ENCODE measurements around the gene CD33. TPM values are rescaled to one million over a fixed set of nuclear protein-coding genes. Genes with fewer than 3 reads are reported as not detected.

Gene CD33
- total RNA-seq, 2 donors from 2014 or later, result 8.1 to 11.7 TPM

DNA sequence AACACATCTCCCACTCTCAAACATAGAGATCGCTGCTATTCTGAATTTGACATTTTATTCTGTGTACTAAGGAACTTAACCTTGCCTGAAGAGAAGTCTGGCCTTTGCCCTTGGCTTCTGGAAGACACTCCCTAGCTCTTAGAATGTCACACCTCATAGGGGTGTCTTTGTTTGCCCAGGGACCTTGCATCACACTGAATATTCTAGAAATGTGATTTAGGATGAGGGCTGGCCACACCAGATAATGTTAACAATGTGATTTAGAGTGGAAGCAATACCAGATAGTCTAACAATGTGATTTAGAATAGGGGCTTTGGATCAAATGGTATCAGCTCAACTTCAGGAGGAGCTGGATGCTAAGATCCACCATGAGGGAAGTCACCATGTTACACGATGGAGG lies 32.6 kb downstream of the CD33 start:
- no peak for ATAC-seq (ENCODE audit: insufficient number of reproducible peaks, low FRiP score, low read depth)
- TF ChIP-seq, protein P1, sequence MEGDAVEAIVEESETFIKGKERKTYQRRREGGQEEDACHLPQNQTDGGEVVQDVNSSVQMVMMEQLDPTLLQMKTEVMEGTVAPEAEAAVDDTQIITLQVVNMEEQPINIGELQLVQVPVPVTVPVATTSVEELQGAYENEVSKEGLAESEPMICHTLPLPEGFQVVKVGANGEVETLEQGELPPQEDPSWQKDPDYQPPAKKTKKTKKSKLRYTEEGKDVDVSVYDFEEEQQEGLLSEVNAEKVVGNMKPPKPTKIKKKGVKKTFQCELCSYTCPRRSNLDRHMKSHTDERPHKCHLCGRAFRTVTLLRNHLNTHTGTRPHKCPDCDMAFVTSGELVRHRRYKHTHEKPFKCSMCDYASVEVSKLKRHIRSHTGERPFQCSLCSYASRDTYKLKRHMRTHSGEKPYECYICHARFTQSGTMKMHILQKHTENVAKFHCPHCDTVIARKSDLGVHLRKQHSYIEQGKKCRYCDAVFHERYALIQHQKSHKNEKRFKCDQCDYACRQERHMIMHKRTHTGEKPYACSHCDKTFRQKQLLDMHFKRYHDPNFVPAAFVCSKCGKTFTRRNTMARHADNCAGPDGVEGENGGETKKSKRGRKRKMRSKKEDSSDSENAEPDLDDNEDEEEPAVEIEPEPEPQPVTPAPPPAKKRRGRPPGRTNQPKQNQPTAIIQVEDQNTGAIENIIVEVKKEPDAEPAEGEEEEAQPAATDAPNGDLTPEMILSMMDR (IDR thresholded peaks at IDR 0.05), result no peak

DNA sequence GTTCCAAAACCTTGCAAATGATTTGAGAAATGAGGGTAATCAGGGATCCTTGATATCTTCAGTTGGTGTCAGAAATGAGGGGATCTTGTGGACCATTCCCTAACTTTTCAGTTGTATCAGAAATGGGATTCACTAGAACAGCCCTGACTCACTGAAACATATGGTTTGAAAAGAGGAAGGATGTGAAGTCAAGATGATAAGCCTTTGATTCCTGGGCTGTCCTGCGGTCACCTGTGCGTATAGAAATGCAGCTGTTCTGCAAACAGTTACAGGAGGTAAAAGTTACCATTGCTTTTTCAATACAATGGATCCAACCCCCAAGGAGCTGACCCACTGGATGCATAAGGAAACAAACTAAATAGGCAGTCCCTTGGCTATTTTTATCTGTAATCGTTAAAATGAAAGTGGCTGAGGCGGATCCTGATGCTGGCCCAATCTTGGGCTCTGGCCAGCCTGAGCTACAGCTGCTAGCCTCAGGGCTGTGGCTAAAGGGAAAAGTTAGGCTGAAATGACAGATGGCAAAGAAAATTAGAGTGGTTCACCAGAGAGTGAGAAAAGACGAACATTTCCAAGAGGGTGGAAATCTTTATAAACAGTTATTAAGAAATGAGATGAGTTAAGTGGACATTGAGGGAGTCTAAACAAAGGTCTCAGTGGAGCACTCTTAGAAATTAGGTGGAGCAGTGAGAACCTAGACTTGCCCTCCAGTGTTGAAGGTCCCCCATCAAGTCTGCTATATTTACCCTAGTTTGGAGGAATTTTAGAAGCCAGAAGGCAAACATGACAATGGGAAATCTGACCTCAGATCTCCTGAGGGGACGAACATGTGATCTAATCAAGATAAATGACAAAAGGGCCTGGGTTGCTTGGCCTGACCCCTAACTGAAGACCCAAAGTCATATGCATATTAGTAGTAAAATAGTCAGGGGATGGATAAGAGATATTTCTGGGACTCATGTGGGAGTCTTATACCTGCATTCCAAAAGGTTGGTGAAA lies 33.6 kb downstream of the CD33 start:
- ATAC-seq (ENCODE audit: insufficient number of reproducible peaks, low FRiP score, low read depth), result no peak

More for the DNA sequence above, 32.6 kb downstream of the CD33 start:
- Histone ChIP-seq H3K9me3 (no peaks in the 10 kb centered on the region), H3K27me3 (replicated peaks; ENCODE audit: insufficient read depth) (no peaks in the 10 kb centered on the region), H3K36me3 (no peaks in the 10 kb centered on the region), H3K27ac (no peak overlapping the region), H3K4me1 (ENCODE audit: control insufficient read depth in 1 of 2, low read depth in 2 of 2) (no peaks in the 10 kb centered on the region), H3K4me3 (no peak overlapping the region)
- DNase-seq (ENCODE audit: low spot score), result no peak

DNA sequence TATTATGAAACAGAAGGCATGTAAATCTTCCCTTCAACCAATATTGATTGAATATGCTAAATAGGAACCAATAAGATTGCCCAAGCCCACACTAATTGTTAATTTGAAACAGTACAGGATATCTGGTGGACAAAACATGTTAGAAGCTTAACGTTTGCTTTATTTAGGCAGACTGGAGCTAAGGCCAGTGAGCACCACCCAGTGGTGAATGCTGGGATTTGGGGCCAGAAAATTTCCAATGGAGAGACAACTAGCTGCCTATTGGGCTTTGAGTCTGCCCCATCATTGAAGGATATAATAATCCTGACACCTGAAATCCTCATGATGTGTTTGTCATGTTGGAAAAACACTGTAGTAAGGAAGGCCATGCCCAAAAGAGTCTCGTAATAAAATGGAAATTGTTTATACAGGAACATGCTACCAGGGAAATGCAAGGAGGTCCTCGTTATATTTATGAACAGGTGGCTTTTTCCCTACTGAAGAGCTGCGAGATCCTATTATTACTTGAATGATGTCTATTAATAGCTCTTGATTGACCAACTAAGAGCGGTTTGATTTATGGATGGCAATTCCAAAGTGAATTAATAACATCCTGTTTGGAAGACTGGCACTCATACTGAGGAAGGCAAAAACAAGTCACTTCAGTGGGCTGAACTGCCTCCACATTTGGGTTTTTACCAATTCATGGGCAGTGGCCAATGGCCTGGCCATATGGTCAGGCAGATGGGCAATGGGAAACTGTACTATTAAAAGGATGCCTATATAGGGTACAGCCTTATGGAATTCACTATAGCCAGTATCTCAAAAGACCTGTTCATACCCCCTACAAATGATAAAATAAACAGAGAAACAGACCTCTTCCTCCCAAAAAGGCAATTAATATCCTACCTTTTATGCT lies 34.7 kb downstream of the CD33 start:
- Histone ChIP-seq H3K4me3 (no peak overlapping the region), H3K27me3 (replicated peaks; ENCODE audit: insufficient read depth) (no peaks in the 10 kb centered on the region), H3K9me3 (no peaks in the 10 kb centered on the region), H3K4me1 (ENCODE audit: control insufficient read depth in 1 of 2, low read depth in 2 of 2) (no peaks in the 10 kb centered on the region), H3K27ac (no peak overlapping the region), H3K36me3 (no peaks in the 10 kb centered on the region)
- ATAC-seq (ENCODE audit: insufficient number of reproducible peaks, low FRiP score, low read depth) (no peak), DNase-seq (ENCODE audit: low spot score) (no peak)
- TF ChIP-seq, protein P1 (IDR thresholded peaks at IDR 0.05), result no peak

More for the DNA sequence above, 33.6 kb downstream of the CD33 start:
- H3K4me1 ChIP-seq (ENCODE audit: control insufficient read depth in 1 of 2, low read depth in 2 of 2), result no peaks in the 10 kb centered on the region
- H3K27ac ChIP-seq, result no peak overlapping the region
- H3K9me3 ChIP-seq, result no peaks in the 10 kb centered on the region
- no peak overlapping the region for H3K4me3 ChIP-seq
- no peaks in the 10 kb centered on the region for H3K27me3 ChIP-seq (replicated peaks; ENCODE audit: insufficient read depth)
- no peak for DNase-seq (ENCODE audit: low spot score)
- TF ChIP-seq, protein P1 (IDR thresholded peaks at IDR 0.05), result no peak
- H3K36me3 ChIP-seq, result no peaks in the 10 kb centered on the region

DNA sequence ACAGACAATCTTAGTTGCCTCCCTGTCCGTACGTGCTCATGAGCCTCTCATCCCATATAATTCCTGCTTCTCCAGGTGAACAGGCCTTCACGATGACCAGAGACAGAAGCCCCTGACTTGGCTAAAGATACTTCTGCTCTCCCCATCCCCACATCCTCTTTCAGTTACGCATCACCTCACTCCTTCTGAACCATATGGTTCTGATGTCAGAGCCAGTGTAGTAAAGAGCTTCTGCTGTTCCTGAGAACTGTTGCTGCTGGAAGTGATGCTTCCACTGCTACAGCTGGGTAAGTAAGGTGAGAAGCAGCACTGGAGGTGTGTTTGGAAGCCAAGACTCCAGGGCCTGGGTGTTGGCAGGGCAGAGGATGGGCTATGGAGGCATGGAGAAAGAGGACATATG lies 38.9 kb downstream of the CD33 start:
- Histone ChIP-seq H3K4me1 (ENCODE audit: control insufficient read depth in 1 of 2, low read depth in 2 of 2) (no peaks in the 10 kb centered on the region), H3K4me3 (no peak overlapping the region), H3K9me3 (no peaks in the 10 kb centered on the region), H3K27me3 (replicated peaks; ENCODE audit: insufficient read depth) (no peaks in the 10 kb centered on the region), H3K27ac (no peak overlapping the region), H3K36me3 (no peaks in the 10 kb centered on the region)
- ATAC-seq (ENCODE audit: insufficient number of reproducible peaks, low FRiP score, low read depth), result no peak
- TF ChIP-seq, protein P1 (IDR thresholded peaks at IDR 0.05), result no peak
- no peak for DNase-seq (ENCODE audit: low spot score)

DNA sequence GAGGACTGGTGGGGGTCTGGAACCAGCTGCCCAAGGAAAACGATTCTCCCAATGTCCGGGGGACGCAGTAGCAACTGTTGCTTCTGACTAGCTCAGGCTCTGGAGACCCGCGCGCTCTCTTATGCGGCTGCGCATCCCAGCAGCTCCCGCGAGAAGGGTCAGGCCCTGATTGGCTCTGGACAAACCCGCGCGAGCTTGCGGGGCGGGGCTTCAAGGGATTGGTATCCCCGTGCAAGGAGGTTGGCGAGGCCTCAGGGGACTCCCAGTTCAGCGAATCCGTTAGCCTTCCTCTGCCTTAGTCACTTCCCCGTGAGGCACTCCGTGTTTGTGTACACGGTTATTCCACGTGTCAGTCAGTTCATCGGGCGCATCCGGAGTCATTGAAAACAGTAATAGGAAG lies 46.2 kb downstream of the CD33 start:
- DNase-seq (ENCODE audit: low spot score) (no peak), ATAC-seq (ENCODE audit: insufficient number of reproducible peaks, low FRiP score, low read depth) (no peak)
- TF ChIP-seq, protein P1 (IDR thresholded peaks at IDR 0.05), result no peak
- H3K36me3 ChIP-seq, result no peaks in the 10 kb centered on the region
- no peak overlapping the region for H3K4me3 ChIP-seq
- no peaks in the 10 kb centered on the region for H3K27me3 ChIP-seq (replicated peaks; ENCODE audit: insufficient read depth)
- no peaks in the 10 kb centered on the region for H3K4me1 ChIP-seq (ENCODE audit: control insufficient read depth in 1 of 2, low read depth in 2 of 2)
- H3K9me3 ChIP-seq, result no peaks in the 10 kb centered on the region
- no peak overlapping the region for H3K27ac ChIP-seq

Data from thoracic aorta (tissue), 2 donors.